CD14-positive monocyte (primary cell): ENCODE measurements around the gene ZNF689. TPM values are rescaled to one million over a fixed set of nuclear protein-coding genes. Genes with fewer than 3 reads are reported as not detected.

Experiments used
- DNase-seq, 3 donors: peaks; one replicate each; pipeline ENCODE4 v3.0.0-alpha.2; 2011 to 2022
- H2AFZ ChIP-seq: 2 replicates; pipeline ENCODE4 v1.6.0; 2012; ENCODE audit warnings: mild to moderate bottlenecking, low read depth, low read length, inconsistent platforms; ENCODE audit not compliant: insufficient read depth, poor library complexity, severe bottlenecking
- H3K27ac ChIP-seq, 2 donors: 1 replicate in 1 of 2; 2 replicates in 1 of 2; pipeline ENCODE4 v1.5.1; 2012 to 2013; ENCODE audit warnings: low read length in 2 of 2, control low read depth in 1 of 2, inconsistent platforms in 1 of 2, low read depth in 1 of 2, mild to moderate bottlenecking in 1 of 2
- H3K27me3 ChIP-seq, 2 donors: one replicate each; pipeline versions ENCODE4 v1.6.0 to v1.6.1; 2011 to 2013; ENCODE audit warnings: low read length in 2 of 2; ENCODE audit not compliant: control insufficient read depth in 2 of 2, insufficient read depth in 2 of 2
- H3K36me3 ChIP-seq, 2 donors: replicated peaks in 1 of 2; 1 replicate in 1 of 2; 2 replicates in 1 of 2; pipeline versions ENCODE4 v1.5.1 to v1.6.1; 2012 to 2013; ENCODE audit warnings: low read length in 2 of 2, control low read depth in 1 of 2, inconsistent platforms in 1 of 2, mild to moderate bottlenecking in 1 of 2; ENCODE audit not compliant: insufficient read depth in 2 of 2, control insufficient read depth in 1 of 2
- H3K4me1 ChIP-seq, 2 donors: 1 replicate in 1 of 2; 2 replicates in 1 of 2; pipeline versions ENCODE4 v1.5.1 to v1.6.1; 2012 to 2013; ENCODE audit warnings: low read length in 2 of 2, control low read depth in 1 of 2, inconsistent platforms in 1 of 2, mild to moderate bottlenecking in 1 of 2, moderate library complexity in 1 of 2; ENCODE audit not compliant: insufficient read depth in 2 of 2, control insufficient read depth in 1 of 2
- H3K4me2 ChIP-seq: replicated peaks from 2 replicates; pipeline ENCODE3; 2012; ENCODE audit warnings: low read length, moderate library complexity, mild to moderate bottlenecking; ENCODE audit not compliant: poor library complexity, severe bottlenecking; ENCODE audit errors: extremely low read depth
- H3K4me3 ChIP-seq, 3 experiments: fragments of 200-600 bp in 1 of 3; sonication (generic) in 1 of 3; replicated peaks in 1 of 3; 1 replicate in 2 of 3; 2 replicates in 1 of 3; pipeline ENCODE4 v1.5.1; 2011 to 2013; ENCODE audit warnings: low read length in 3 of 3, mild to moderate bottlenecking in 3 of 3, control low read depth in 2 of 3, low read depth in 2 of 3, inconsistent platforms in 1 of 3, moderate library complexity in 1 of 3
- H3K79me2 ChIP-seq: 2 replicates; pipeline ENCODE4 v1.6.0; 2012; ENCODE audit warnings: mild to moderate bottlenecking, control low read depth, inconsistent platforms, low read length, moderate library complexity; ENCODE audit not compliant: insufficient read depth
- H3K9ac ChIP-seq: 2 replicates; pipeline ENCODE4 v1.6.0; 2017; ENCODE audit warnings: low read length, mild to moderate bottlenecking; ENCODE audit not compliant: insufficient read depth, poor library complexity, severe bottlenecking
- H3K9me3 ChIP-seq, 2 donors: replicated peaks in 1 of 2; 1 replicate in 1 of 2; 2 replicates in 1 of 2; pipeline versions ENCODE4 v1.5.1 to v1.6.1; 2012 to 2013; ENCODE audit warnings: low read length in 2 of 2, control low read depth in 1 of 2; ENCODE audit not compliant: control insufficient read depth in 1 of 2, insufficient read depth in 1 of 2
- H4K20me1 ChIP-seq: 2 replicates; pipeline ENCODE4 v1.6.0; 2012; ENCODE audit warnings: mild to moderate bottlenecking, low read length, control low read depth, moderate library complexity; ENCODE audit not compliant: insufficient read depth
- H3K27ac Mint-ChIP-seq, 7 donors: one replicate each; pipeline ENCODE4 v1.8.0; 2020; ENCODE audit warnings: mild to moderate bottlenecking in 7 of 7, mixed read lengths in 7 of 7, moderate library complexity in 6 of 7, inconsistent platforms in 2 of 7
- H3K27me3 Mint-ChIP-seq, 3 donors: one replicate each; pipeline ENCODE4 v1.8.0; 2021 to 2022; ENCODE audit warnings: low read depth in 3 of 3, mild to moderate bottlenecking in 3 of 3, mixed read lengths in 3 of 3, moderate library complexity in 3 of 3, inconsistent platforms in 1 of 3
- H3K36me3 Mint-ChIP-seq, 2 donors: one replicate each; pipeline ENCODE4 v1.8.0; 2020; ENCODE audit warnings: mixed read lengths in 2 of 2, inconsistent platforms in 1 of 2, mild to moderate bottlenecking in 1 of 2
- H3K4me1 Mint-ChIP-seq: one replicate; pipeline ENCODE4 v1.8.0; 2020; ENCODE audit warnings: mild to moderate bottlenecking, mixed read lengths
- H3K4me3 Mint-ChIP-seq, 2 donors: one replicate each; pipeline ENCODE4 v1.8.0; 2020; ENCODE audit warnings: mild to moderate bottlenecking in 2 of 2, mixed read lengths in 2 of 2, moderate library complexity in 1 of 2
- H3K9me3 Mint-ChIP-seq, 7 donors: one replicate each; pipeline ENCODE4 v1.8.0; 2020 to 2022; ENCODE audit warnings: mixed read lengths in 7 of 7, mild to moderate bottlenecking in 6 of 7, moderate library complexity in 6 of 7, inconsistent platforms in 2 of 7
- WGBS: methylation state at CpG from one replicate; pipeline ENCODE4 v1.1.5; 2013; ENCODE audit warnings: missing lambda C conversion rate; ENCODE audit not compliant: insufficient coverage; 5-methylcytosine and 5-hydroxymethylcytosine counted together
- intact Hi-C, 2 donors: fragments of 100-400 bp; cut with micrococcal nuclease; formaldehyde crosslinking; loops; one replicate each; pipeline versions ENCODE4 v1.15.0 to v1.15.1; 2023
- polyA plus RNA-seq, 3 donors: library from polyadenylated mRNA; depleted of rRNA in 1 of 3; unstranded in 2 of 3; stranded (reverse) in 1 of 3; fragments of 300-500 nt in 2 of 3; fragments of >200 nt in 1 of 3; fragmentation: Illumina TruSeq in 2 of 3; gene quantifications; 1 replicate in 2 of 3; 2 replicates in 1 of 3; pipeline ENCODE4 v1.2.3, GENCODE V29; 2012 to 2021
- TF ChIP-seq, protein P1 (sequence below): fragments of 200-600 bp; IDR thresholded peaks from one replicate; pipeline ENCODE4 v1.8.0; 2022; ENCODE audit warnings: antibody characterized with exemption, mild to moderate bottlenecking

The ZNF689 gene
- polyA plus RNA-seq, 3 donors: 4.1 to 11.2 (median 8.0) TPM

GRCh38 chr16:30604316-30604947 lies 5.8 kb downstream of the ZNF689 start:
- peaks cover 19 to 30% of the 10 kb centered on the region in 2 donors for H3K36me3 ChIP-seq
- H3K9ac ChIP-seq: peak overlapping the region; percentile 22
- H3K79me2 ChIP-seq: peaks cover 51% of the 10 kb centered on the region

GRCh38 chr16:30603945-30604315 lies 6.3 kb downstream of the ZNF689 start:
- H3K4me1 Mint-ChIP-seq: peaks cover 61% of the 10 kb centered on the region
- Histone ChIP-seq H3K9ac (no peak overlapping the region), H2AFZ (no peak overlapping the region), H3K9me3 (no peaks in the 10 kb centered on the region), H3K79me2 (peaks cover 46% of the 10 kb centered on the region), H3K4me3 (no peak overlapping the region), H3K4me1 (peaks cover 58 to 61% of the 10 kb centered on the region in 2 donors), H3K36me3 (peaks cover 19 to 30% of the 10 kb centered on the region in 2 donors), H3K27ac (peak overlapping the region in 1 of 2 donors; percentile 57), H3K4me2 (no peak overlapping the region), H3K27me3 (no peaks in the 10 kb centered on the region), H4K20me1 (peaks cover 8% of the 10 kb centered on the region)
- intact Hi-C loops: no loop called here
- peaks cover 30 to 48% of the 10 kb centered on the region in 2 donors for H3K36me3 Mint-ChIP-seq
- peak overlapping the region in 1 of 7 donors; percentile 53 for H3K27ac Mint-ChIP-seq
- H3K27me3 Mint-ChIP-seq: peaks cover 0 to 2% (median 0%) of the 10 kb centered on the region in 3 donors
- 77% methylated on average over 7 of the region's 7 CpGs for WGBS
- TF ChIP-seq, protein P1, sequence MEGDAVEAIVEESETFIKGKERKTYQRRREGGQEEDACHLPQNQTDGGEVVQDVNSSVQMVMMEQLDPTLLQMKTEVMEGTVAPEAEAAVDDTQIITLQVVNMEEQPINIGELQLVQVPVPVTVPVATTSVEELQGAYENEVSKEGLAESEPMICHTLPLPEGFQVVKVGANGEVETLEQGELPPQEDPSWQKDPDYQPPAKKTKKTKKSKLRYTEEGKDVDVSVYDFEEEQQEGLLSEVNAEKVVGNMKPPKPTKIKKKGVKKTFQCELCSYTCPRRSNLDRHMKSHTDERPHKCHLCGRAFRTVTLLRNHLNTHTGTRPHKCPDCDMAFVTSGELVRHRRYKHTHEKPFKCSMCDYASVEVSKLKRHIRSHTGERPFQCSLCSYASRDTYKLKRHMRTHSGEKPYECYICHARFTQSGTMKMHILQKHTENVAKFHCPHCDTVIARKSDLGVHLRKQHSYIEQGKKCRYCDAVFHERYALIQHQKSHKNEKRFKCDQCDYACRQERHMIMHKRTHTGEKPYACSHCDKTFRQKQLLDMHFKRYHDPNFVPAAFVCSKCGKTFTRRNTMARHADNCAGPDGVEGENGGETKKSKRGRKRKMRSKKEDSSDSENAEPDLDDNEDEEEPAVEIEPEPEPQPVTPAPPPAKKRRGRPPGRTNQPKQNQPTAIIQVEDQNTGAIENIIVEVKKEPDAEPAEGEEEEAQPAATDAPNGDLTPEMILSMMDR: no peak
- H3K4me3 Mint-ChIP-seq: no peak overlapping the region
- DNase-seq: no peak
- no peaks in the 10 kb centered on the region for H3K9me3 Mint-ChIP-seq

More at GRCh38 chr16:30604316-30604947, 5.8 kb downstream of the ZNF689 start:
- H2AFZ ChIP-seq: no peak overlapping the region
- peak overlapping the region in 1 of 2 donors; percentile 47 for H3K27ac ChIP-seq
- peak overlapping the region; percentile 69 for H3K4me2 ChIP-seq
- peaks cover 63 to 66% of the 10 kb centered on the region in 2 donors for H3K4me1 ChIP-seq
- H3K27me3 Mint-ChIP-seq: peaks cover 0 to 2% (median 0%) of the 10 kb centered on the region in 3 donors
- no peaks in the 10 kb centered on the region for H3K9me3 ChIP-seq
- H3K27ac Mint-ChIP-seq: peak overlapping the region in 6 of 7 donors; percentile 45 to 90 (median 78)
- TF ChIP-seq, protein P1: no peak
- H3K4me3 Mint-ChIP-seq: peak overlapping the region; percentile 39 to 69
- H3K4me3 ChIP-seq: peak overlapping the region in 1 of 3 experiments; percentile 60
- 94% methylated on average over 44 of the region's 49 CpGs for WGBS
- intact Hi-C loops: no loop called here
- H3K36me3 Mint-ChIP-seq: peaks cover 30 to 48% of the 10 kb centered on the region in 2 donors
- peaks cover 66% of the 10 kb centered on the region for H3K4me1 Mint-ChIP-seq
- no peak for DNase-seq
- peaks cover 8% of the 10 kb centered on the region for H4K20me1 ChIP-seq
- H3K27me3 ChIP-seq: no peaks in the 10 kb centered on the region
- no peaks in the 10 kb centered on the region for H3K9me3 Mint-ChIP-seq
